GM23248 (cell line): Measurements from ENCODE around the gene SLC7A4. TPM values are rescaled to one million over a fixed set of nuclear protein-coding genes. Genes with fewer than 3 reads are reported as not detected.

ENCODE experiments used
- DNase-seq: peaks from one replicate; pipeline ENCODE4 v3.0.0-alpha.2; 2015
- H2AFZ ChIP-seq: fragments of 200-600 bp; sonication (generic); 2 replicates; pipeline ENCODE4 v1.6.1; 2016; ENCODE audit warnings: antibody characterized with exemption
- H3F3A ChIP-seq: fragments of 200-600 bp; sonication (generic); 2 replicates; pipeline ENCODE4 v1.6.1; 2016; ENCODE audit warnings: mild to moderate bottlenecking, antibody characterized with exemption, mixed run types; ENCODE audit not compliant: insufficient read depth
- H3K27ac ChIP-seq: fragments of 200-600 bp; sonication (generic); 2 replicates; pipeline ENCODE4 v1.5.1; 2016; ENCODE audit warnings: mild to moderate bottlenecking
- H3K27me3 ChIP-seq: fragments of 200-600 bp; sonication (generic); replicated peaks from 2 replicates; pipeline ENCODE4 v1.6.1; 2016; ENCODE audit warnings: mild to moderate bottlenecking; ENCODE audit not compliant: insufficient read depth
- H3K36me3 ChIP-seq: fragments of 200-600 bp; sonication (generic); 2 replicates; pipeline ENCODE4 v1.6.1; 2016; ENCODE audit warnings: low read depth, mild to moderate bottlenecking
- H3K4me1 ChIP-seq: fragments of 200-600 bp; sonication (generic); 2 replicates; pipeline ENCODE4 v1.6.1; 2016; ENCODE audit warnings: mild to moderate bottlenecking; ENCODE audit not compliant: insufficient read depth
- H3K4me2 ChIP-seq: fragments of 200-600 bp; sonication (generic); one replicate; pipeline ENCODE4 v1.6.1; 2016; ENCODE audit warnings: mild to moderate bottlenecking; ENCODE audit not compliant: unreplicated experiment
- H3K4me3 ChIP-seq: fragments of 200-600 bp; sonication (generic); 2 replicates; pipeline ENCODE4 v1.5.1; 2016; ENCODE audit warnings: mild to moderate bottlenecking
- H3K79me2 ChIP-seq: fragments of 200-600 bp; sonication (generic); 2 replicates; pipeline ENCODE4 v1.6.1; 2016; ENCODE audit warnings: mild to moderate bottlenecking; ENCODE audit not compliant: insufficient read depth
- H3K9ac ChIP-seq: fragments of 200-600 bp; sonication (generic); 2 replicates; pipeline ENCODE4 v1.6.1; 2016; ENCODE audit warnings: mild to moderate bottlenecking
- H3K9me2 ChIP-seq: fragments of 200-600 bp; sonication (generic); 2 replicates; pipeline ENCODE4 v1.6.1; 2016; ENCODE audit warnings: mixed run types, mild to moderate bottlenecking, moderate library complexity; ENCODE audit not compliant: insufficient read depth
- H3K9me3 ChIP-seq: fragments of 200-600 bp; sonication (generic); one replicate; pipeline ENCODE4 v1.6.1; 2017; ENCODE audit warnings: low read depth
- H4K20me1 ChIP-seq: fragments of 200-600 bp; sonication (generic); 2 replicates; pipeline ENCODE4 v1.6.0; 2016; ENCODE audit not compliant: insufficient read depth
- EZH2 ChIP-seq: fragments of 200-600 bp; sonication (generic); IDR thresholded peaks from 2 replicates; pipeline ENCODE4 v1.6.1; 2018; ENCODE audit warnings: antibody characterized with exemption, mild to moderate bottlenecking; ENCODE audit not compliant: insufficient read depth, poor library complexity, severe bottlenecking
- EZH2phosphoT487 ChIP-seq: fragments of 200-600 bp; sonication (generic); IDR thresholded peaks from 2 replicates; pipeline ENCODE4 v1.6.1; 2018; ENCODE audit warnings: antibody characterized with exemption, moderate library complexity, mild to moderate bottlenecking, low read depth; ENCODE audit not compliant: insufficient read depth
- WGBS, 2 experiments: methylation state at CpG; one replicate each; pipeline ENCODE4 v1.1.6; 2015 to 2017; ENCODE audit warnings: low lambda C conversion rate in 2 of 2, low coverage in 1 of 2; ENCODE audit errors: missing lambda C conversion rate in 2 of 2; 5-methylcytosine and 5-hydroxymethylcytosine counted together
- in situ Hi-C: fragments of 300-500 bp; cut with MboI; formaldehyde crosslinking; loops from 2 replicates; pipeline ENCODE4 v1.15.0; 2020
- polyA plus RNA-seq: library from polyadenylated mRNA; unstranded; fragments of >200 nt; fragmentation: Nextera tagmentation; extraction: Ambion mirVana; gene quantifications from 2 replicates; pipeline ENCODE4 v1.2.1, GENCODE V29; 2016
- total RNA-seq: library from RNA; depleted of rRNA; stranded (reverse); fragments of >200 nt; shearing (Covaris generic); gene quantifications from 2 replicates; pipeline ENCODE4 v1.2.3, GENCODE V29; 2014

SLC7A4 gene
- total and polyA plus RNA-seq, 2 experiments from 2014 or later = not detected

- Histone ChIP-seq H2AFZ (no peak overlapping the region), H3K9me2 (no peaks in the 10 kb centered on the region), H3K27ac (no peak overlapping the region), H3K4me3 (no peak overlapping the region), H3K4me1 (no peaks in the 10 kb centered on the region), H4K20me1 (no peaks in the 10 kb centered on the region), H3K27me3 (no peaks in the 10 kb centered on the region), H3K79me2 (peaks cover 19% of the 10 kb centered on the region), H3K9me3 (no peaks in the 10 kb centered on the region), H3K36me3 (peaks cover 4% of the 10 kb centered on the region), H3K9ac (no peak overlapping the region), H3K4me2 (no peak overlapping the region), H3F3A (no peaks in the 10 kb centered on the region)
- in situ Hi-C loops = no loop called here
- no peak for DNase-seq
- TF ChIP-seq EZH2phosphoT487 (no peak), EZH2 (no peak)
- 88 to 90% methylated on average over 16 of the region's 16 CpGs for WGBS, 2 experiments
Observed at GRCh38 chr22:20988573-20989322, 43.6 kb downstream of the SLC7A4 start.

- Histone ChIP-seq H3K9ac (no peak overlapping the region), H3K27ac (no peak overlapping the region), H3K27me3 (no peaks in the 10 kb centered on the region), H3K9me2 (no peaks in the 10 kb centered on the region), H3K36me3 (peaks cover 4% of the 10 kb centered on the region), H3F3A (no peaks in the 10 kb centered on the region), H3K79me2 (peaks cover 33% of the 10 kb centered on the region), H4K20me1 (no peaks in the 10 kb centered on the region), H2AFZ (no peak overlapping the region), H3K9me3 (no peaks in the 10 kb centered on the region), H3K4me2 (no peak overlapping the region), H3K4me1 (0 out of 2 replicates have a peak, but pooled peaks cover 6% of the 10 kb centered on the region), H3K4me3 (no peak overlapping the region)
- TF ChIP-seq EZH2phosphoT487 (no peak), EZH2 (no peak)
- DNase-seq = no peak
- WGBS, 2 experiments = 84 to 88% methylated on average over 12 to 14 of the region's 14 CpGs
- in situ Hi-C loops = no loop called here
Observed at GRCh38 chr22:20987375-20987774, 45.0 kb downstream of the SLC7A4 start.

GRCh38 chr22:20986365-20986764, 46.0 kb downstream of the SLC7A4 start:
- no peaks in the 10 kb centered on the region for H3K9me3 ChIP-seq
- H3K4me2 ChIP-seq = no peak overlapping the region
- peaks cover 35% of the 10 kb centered on the region for H3K79me2 ChIP-seq
- in situ Hi-C loops = no loop called here
- H3K36me3 ChIP-seq = peaks cover 4% of the 10 kb centered on the region
- no peak overlapping the region for H3K27ac ChIP-seq
- H3K4me3 ChIP-seq = no peak overlapping the region
- H3F3A ChIP-seq = no peaks in the 10 kb centered on the region
- H3K27me3 ChIP-seq = no peaks in the 10 kb centered on the region
- no peak for DNase-seq
- peaks cover 8% of the 10 kb centered on the region for H3K4me1 ChIP-seq
- no peaks in the 10 kb centered on the region for H4K20me1 ChIP-seq
- 0 out of 2 replicates have a peak overlapping the region, but pooled peaks have one; percentile 13 for H3K9ac ChIP-seq
- no peak for TF ChIP-seq EZH2phosphoT487
- TF ChIP-seq EZH2 = no peak
- no peaks in the 10 kb centered on the region for H3K9me2 ChIP-seq
- H2AFZ ChIP-seq = no peak overlapping the region
- 95 to 100% methylated on average over 1 of the region's 1 CpG for WGBS, 2 experiments

GRCh38 chr22:20985720-20986119, 46.6 kb downstream of the SLC7A4 start:
- no peak overlapping the region for H3K9ac ChIP-seq
- peaks cover 4% of the 10 kb centered on the region for H3K36me3 ChIP-seq
- no peak for DNase-seq
- H3K4me3 ChIP-seq = no peak overlapping the region
- H3K9me3 ChIP-seq = no peaks in the 10 kb centered on the region
- peaks cover 39% of the 10 kb centered on the region for H3K79me2 ChIP-seq
- TF ChIP-seq EZH2 (no peak), EZH2phosphoT487 (no peak)
- no peaks in the 10 kb centered on the region for H3F3A ChIP-seq
- no peaks in the 10 kb centered on the region for H3K9me2 ChIP-seq
- 89 to 91% methylated on average over 7 of the region's 7 CpGs for WGBS, 2 experiments
- no peaks in the 10 kb centered on the region for H3K27me3 ChIP-seq
- no peak overlapping the region for H2AFZ ChIP-seq
- no peak overlapping the region for H3K4me2 ChIP-seq
- no peaks in the 10 kb centered on the region for H4K20me1 ChIP-seq
- H3K27ac ChIP-seq = no peak overlapping the region
- in situ Hi-C loops = no loop called here
- H3K4me1 ChIP-seq = peaks cover 12% of the 10 kb centered on the region
